OCI-LY7 (cell line): ENCODE data around the gene SPPL3. TPM values are rescaled to one million over a fixed set of nuclear protein-coding genes. Genes with fewer than 3 reads are reported as not detected.

Experiments used
- BruUV-seq: library from RNA; stranded (reverse); fragments of 400-500 nt; replicated peaks from 2 replicates; lab custom pipeline; 2021; lab: Mats Ljungman, UMichigan
- CTCF ChIA-PET: fragments of 300-600 bp; sonication (Branson Sonifier 250); formaldehyde crosslinking; loops from one replicate; lab custom pipeline; 2022; ENCODE audit warnings: antibody characterized with exemption; ENCODE audit not compliant: unreplicated experiment; lab: Charles Lee
- POLR2A ChIA-PET: fragments of 300-600 bp; sonication (Branson Sonifier 250); formaldehyde crosslinking; loops from one replicate; lab custom pipeline; 2022; ENCODE audit warnings: antibody characterized with exemption; lab: Charles Lee
- DNase-seq: peaks from one replicate; pipeline ENCODE4 v3.0.0-alpha.2; 2015; ENCODE audit warnings: low spot score
- H2AFZ ChIP-seq: fragments of 200-600 bp; sonication (generic), shearing (Covaris generic); 2 replicates; pipeline ENCODE4 v1.6.1; 2014; ENCODE audit warnings: mild to moderate bottlenecking, antibody characterized with exemption, low read length, moderate library complexity
- H3K27ac ChIP-seq: fragments of 200-600 bp; sonication (generic); 2 replicates; pipeline ENCODE4 v1.5.1; 2014; ENCODE audit warnings: mixed run types, low read depth, mild to moderate bottlenecking, moderate library complexity, low read length, inconsistent platforms; ENCODE audit not compliant: poor library complexity, severe bottlenecking
- H3K36me3 ChIP-seq: fragments of 200-600 bp; sonication (generic); 2 replicates; pipeline ENCODE4 v1.6.1; 2014; ENCODE audit warnings: mild to moderate bottlenecking, antibody characterized with exemption, low read length, moderate library complexity, mixed read lengths; ENCODE audit not compliant: insufficient read depth
- H3K4me1 ChIP-seq: fragments of 200-600 bp; sonication (generic); 2 replicates; pipeline ENCODE4 v1.5.1; 2014; ENCODE audit warnings: mild to moderate bottlenecking, low read length; ENCODE audit not compliant: insufficient read depth, poor library complexity, severe bottlenecking
- H3K4me2 ChIP-seq: fragments of 200-600 bp; sonication (generic); 2 replicates; pipeline ENCODE4 v1.6.1; 2014; ENCODE audit warnings: mild to moderate bottlenecking, low read length
- H3K4me3 ChIP-seq: fragments of 200-600 bp; sonication (generic); 2 replicates; pipeline ENCODE4 v1.5.1; 2014; ENCODE audit warnings: mild to moderate bottlenecking, low read depth, low read length; ENCODE audit not compliant: poor library complexity, severe bottlenecking
- H3K79me2 ChIP-seq: fragments of 200-600 bp; sonication (generic); 2 replicates; pipeline ENCODE4 v1.6.1; 2016; ENCODE audit warnings: low read depth, mild to moderate bottlenecking, low read length, moderate library complexity, mixed read lengths; ENCODE audit not compliant: insufficient read depth
- H3K9me2 ChIP-seq: fragments of 200-600 bp; sonication (generic); 2 replicates; pipeline ENCODE4 v1.6.1; 2016; ENCODE audit warnings: mild to moderate bottlenecking, low read length, mixed read lengths; ENCODE audit not compliant: insufficient read depth
- H3K9me3 ChIP-seq: fragments of 200-600 bp; sonication (generic); 2 replicates; pipeline ENCODE4 v1.6.1; 2014; ENCODE audit warnings: mild to moderate bottlenecking, mixed run types, low read length, mixed read lengths
- H4K20me1 ChIP-seq: fragments of 200-600 bp; sonication (generic); 2 replicates; pipeline ENCODE4 v1.6.1; 2014; ENCODE audit warnings: mild to moderate bottlenecking, antibody characterized with exemption, low read length, moderate library complexity, mixed read lengths; ENCODE audit not compliant: insufficient read depth
- CTCF ChIP-seq: fragments of 200-600 bp; sonication (generic); conservative IDR thresholded peaks from 2 replicates; pipeline ENCODE4 v1.5.1; 2014; ENCODE audit warnings: mild to moderate bottlenecking, antibody characterized with exemption, low read length, moderate library complexity, mixed read lengths
- EZH2phosphoT487 ChIP-seq: fragments of 200-600 bp; sonication (generic); IDR thresholded peaks from 2 replicates; pipeline ENCODE4 v1.6.1; 2018; ENCODE audit warnings: low read depth, borderline replicate concordance, mild to moderate bottlenecking, mixed run types, antibody characterized with exemption, low read length, moderate library complexity, mixed read lengths
- intact Hi-C: fragments of 100-400 bp; cut with micrococcal nuclease; formaldehyde crosslinking; loops from one replicate; pipeline ENCODE4 v1.10.0; 2022; ENCODE audit not compliant: unreplicated experiment
- total RNA-seq, 2 experiments: library from RNA; depleted of rRNA in 1 of 2; stranded (reverse); fragments of >200 nt in 1 of 2; shearing (Covaris generic) in 1 of 2; gene quantifications; 2 replicates each; pipeline ENCODE4 v1.2.3, GENCODE V29; 2014 to 2022

Gene SPPL3
- total RNA-seq, 2 experiments from 2014 or later, result 8.6 to 36.6 TPM

DNA sequence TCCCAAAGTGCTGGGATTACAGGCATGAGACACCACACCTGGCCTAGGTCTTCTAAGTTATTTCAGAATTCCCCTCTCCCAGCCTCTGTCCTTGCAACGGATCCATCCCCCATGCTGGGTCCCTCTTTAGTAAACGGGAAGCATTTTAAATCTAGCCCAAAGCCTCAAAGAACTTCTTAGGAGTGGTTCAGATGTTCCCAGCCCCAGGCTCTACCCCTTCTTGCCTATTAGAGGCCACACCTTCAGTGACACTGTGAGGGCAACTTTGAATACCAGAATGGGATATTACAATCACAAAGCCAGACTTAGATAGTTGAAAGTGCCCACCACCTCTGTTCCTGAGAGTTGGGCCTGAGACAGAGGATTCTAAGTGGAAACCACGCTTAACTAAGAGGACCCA lies 18.1 kb upstream of the SPPL3 start:
- H4K20me1 ChIP-seq, result no peaks in the 10 kb centered on the region
- intact Hi-C loops, result no loop called here
- H3K4me2 ChIP-seq, result no peak overlapping the region
- no peak overlapping the region for H2AFZ ChIP-seq
- TF ChIP-seq CTCF (no peak), EZH2phosphoT487 (no peak)
- DNase-seq, result no peak
- ChIA-PET POLR2A (no interaction called here), CTCF (no interaction called here)
- H3K27ac ChIP-seq, result no peak overlapping the region
- no peaks in the 10 kb centered on the region for H3K36me3 ChIP-seq
- BruUV-seq, result no TSS peak
- H3K4me3 ChIP-seq, result no peak overlapping the region
- H3K9me3 ChIP-seq, result 0 out of 2 replicates have a peak, but pooled peaks cover 6% of the 10 kb centered on the region
- no peaks in the 10 kb centered on the region for H3K4me1 ChIP-seq
- H3K9me2 ChIP-seq, result no peaks in the 10 kb centered on the region
- H3K79me2 ChIP-seq, result no peaks in the 10 kb centered on the region

DNA sequence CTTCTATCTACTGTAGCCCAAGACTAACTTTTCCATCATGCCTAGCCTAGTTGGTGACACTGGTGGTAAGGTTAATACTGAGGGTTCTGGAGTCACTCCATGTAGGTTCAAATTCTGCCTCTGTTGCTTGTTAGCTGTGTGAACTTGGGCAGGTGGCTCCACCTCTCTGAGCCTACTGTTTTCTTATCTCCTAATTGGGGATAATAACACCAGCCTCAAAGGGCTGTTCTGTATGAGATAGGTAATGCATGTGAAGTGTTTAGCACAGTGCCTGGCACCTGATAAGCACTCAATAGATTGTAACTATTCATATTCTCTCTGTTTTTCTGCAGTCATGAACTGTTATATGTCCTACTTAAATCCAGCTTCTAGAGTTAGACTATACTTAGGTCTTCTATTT lies 17.5 kb upstream of the SPPL3 start:
- Histone ChIP-seq H3K4me2 (no peak overlapping the region), H2AFZ (no peak overlapping the region), H3K79me2 (no peaks in the 10 kb centered on the region), H4K20me1 (no peaks in the 10 kb centered on the region), H3K27ac (no peak overlapping the region), H3K4me3 (no peak overlapping the region), H3K36me3 (no peaks in the 10 kb centered on the region), H3K9me3 (0 out of 2 replicates have a peak, but pooled peaks cover 6% of the 10 kb centered on the region), H3K9me2 (no peaks in the 10 kb centered on the region), H3K4me1 (no peaks in the 10 kb centered on the region)
- no TSS peak for BruUV-seq
- intact Hi-C loops, result no loop called here
- CTCF ChIA-PET, result no interaction called here
- POLR2A ChIA-PET, result no interaction called here
- no peak for DNase-seq
- TF ChIP-seq EZH2phosphoT487 (no peak), CTCF (no peak)

DNA sequence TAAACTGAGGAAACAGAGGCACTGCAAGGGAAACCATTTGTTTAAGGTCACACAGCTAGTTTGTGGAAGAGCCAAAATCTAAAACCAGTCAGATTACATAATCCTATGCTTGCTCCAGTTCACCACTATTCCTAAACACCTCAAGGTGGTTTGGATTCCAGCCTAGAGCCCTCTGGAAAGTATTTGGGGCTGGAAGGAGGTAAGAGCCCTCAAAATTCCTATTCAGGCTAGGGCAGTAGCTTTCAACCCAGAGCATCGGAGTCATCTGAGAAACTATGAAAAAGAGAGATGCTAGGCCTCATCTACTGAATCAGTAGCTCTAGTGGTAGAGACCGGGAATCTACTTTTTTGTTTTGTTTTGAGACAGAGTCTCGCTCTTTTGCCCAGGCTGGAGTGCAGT lies 16.0 kb upstream of the SPPL3 start:
- Histone ChIP-seq H4K20me1 (no peaks in the 10 kb centered on the region), H3K4me2 (no peak overlapping the region), H3K36me3 (no peaks in the 10 kb centered on the region), H3K4me1 (no peaks in the 10 kb centered on the region), H3K27ac (no peak overlapping the region), H3K4me3 (no peak overlapping the region), H3K9me2 (no peaks in the 10 kb centered on the region), H2AFZ (no peak overlapping the region), H3K9me3 (0 out of 2 replicates have a peak, but pooled peaks cover 6% of the 10 kb centered on the region), H3K79me2 (no peaks in the 10 kb centered on the region)
- TF ChIP-seq EZH2phosphoT487, result no peak
- TF ChIP-seq CTCF, result no peak
- intact Hi-C loops, result no loop called here
- ChIA-PET CTCF (no interaction called here), POLR2A (interaction anchor here (0.7 to 1.0 kb wide), 2 partner anchors 11 to 49 kb away, joined by 3 to 4 read pairs; no protein-coding TSS in a partner anchor)
- no TSS peak for BruUV-seq
- no peak for DNase-seq
